Lung microvascular endothelial cell (primary cell): ENCODE data around the gene PRSS21. TPM values are rescaled to one million over a fixed set of nuclear protein-coding genes. Genes with fewer than 3 reads are reported as not detected.

ENCODE experiments used
- DNase-seq, 2 donors: peaks; one replicate each; pipeline versions ENCODE4 v3.0.0 to v3.0.0-alpha.2; 2010; ENCODE audit warnings: low read depth in 2 of 2
- total RNA-seq: library from RNA; depleted of rRNA; stranded (reverse); fragments of >200 nt; gene quantifications from 2 replicates; pipeline ENCODE4 v1.2.1, GENCODE V29; 2014

Gene PRSS21
- total RNA-seq, 1 donor from 2014 or later: 0.40 TPM

DNA sequence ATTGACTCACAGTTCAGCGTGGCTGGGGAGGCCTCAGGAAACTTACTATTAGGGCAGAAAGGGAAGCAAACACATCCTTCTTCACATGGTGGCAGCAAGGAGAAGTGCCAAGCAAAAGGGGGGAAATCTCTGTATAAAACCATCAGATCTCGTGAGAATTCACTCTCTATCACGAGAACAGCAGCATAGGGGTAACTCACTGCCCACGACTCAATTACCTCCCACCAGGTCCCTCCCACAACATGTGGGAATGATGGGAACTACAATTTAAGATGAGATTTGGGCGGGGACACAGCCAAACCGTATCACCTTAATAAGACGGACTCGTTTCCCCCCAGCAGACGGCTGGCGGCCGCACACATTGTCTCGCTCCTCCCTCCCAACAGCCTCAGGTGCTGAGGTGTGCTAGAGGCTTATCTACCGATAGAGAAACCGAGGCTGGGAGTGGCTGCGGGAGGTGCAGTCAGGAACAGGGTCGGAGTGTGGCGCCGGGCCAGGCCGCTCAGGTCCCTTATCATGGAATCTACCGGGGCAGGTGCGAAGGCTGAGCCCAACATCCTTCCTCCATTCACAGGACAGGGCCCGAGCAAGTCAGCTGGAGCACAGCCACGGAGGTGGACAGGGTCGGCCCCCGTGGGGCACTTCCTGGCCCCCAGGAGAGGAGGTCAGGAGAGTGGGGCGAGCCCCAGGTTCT, 8.2 kb downstream of the PRSS21 start:
- DNase-seq: no peak

DNA sequence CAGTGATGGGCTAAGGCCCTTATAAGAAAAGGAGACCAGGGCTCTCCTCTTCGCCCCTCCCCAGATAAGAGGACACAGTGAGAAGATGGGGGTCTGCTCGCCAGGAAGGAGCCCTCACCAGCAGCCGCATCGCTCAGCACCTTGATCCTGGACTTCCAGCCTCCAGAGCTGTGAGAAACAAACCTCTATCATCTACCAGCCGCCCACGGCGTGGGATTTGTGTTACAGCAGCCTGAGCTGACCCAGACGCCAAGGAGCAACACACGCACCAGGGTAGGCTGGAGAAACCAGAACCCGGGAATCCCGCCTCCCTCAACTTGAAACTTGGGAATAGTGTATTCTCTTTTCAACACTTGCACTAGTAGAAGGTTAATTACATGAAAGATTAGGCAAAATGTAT, 8.9 kb downstream of the PRSS21 start:
- no peak for DNase-seq

DNA sequence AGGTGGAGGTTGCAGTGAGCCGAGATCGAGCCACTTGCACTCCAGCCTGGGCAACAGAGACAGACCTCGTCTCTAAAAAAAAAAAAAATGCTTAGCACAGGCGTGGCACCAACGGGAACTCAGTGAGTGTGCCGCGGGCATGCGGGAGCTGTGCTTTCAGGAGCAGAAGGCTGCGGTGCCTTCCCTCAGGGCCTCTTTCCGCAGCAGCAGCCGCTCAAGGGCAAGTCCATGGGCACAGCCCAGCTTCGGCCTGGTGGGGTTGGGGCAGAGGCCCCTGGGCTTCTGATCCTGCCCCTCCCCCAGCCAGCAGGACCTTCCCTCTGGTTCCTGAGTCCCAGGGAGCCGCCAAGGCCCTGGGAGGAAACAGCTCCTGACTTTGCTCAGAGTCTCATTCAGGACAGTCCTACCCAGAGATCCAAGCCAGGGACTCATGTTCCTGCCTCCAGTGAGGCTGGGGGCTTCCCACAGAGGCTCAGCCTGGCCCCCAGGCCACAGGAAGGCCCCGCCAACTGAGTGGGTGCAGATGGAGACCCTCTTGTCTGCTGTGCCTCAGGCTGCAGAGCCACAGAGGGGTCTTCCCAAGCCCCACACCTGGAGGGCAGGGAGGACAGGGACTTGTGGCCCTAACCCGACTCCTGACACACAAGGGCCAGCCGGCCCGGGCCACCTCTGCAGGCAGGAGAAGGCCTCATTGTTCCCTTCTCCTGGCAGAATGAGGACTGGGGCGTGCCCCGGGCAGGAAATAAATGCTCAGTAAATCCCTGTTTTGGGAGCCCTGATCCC, 9.7 kb downstream of the PRSS21 start:
- DNase-seq: no peak

DNA sequence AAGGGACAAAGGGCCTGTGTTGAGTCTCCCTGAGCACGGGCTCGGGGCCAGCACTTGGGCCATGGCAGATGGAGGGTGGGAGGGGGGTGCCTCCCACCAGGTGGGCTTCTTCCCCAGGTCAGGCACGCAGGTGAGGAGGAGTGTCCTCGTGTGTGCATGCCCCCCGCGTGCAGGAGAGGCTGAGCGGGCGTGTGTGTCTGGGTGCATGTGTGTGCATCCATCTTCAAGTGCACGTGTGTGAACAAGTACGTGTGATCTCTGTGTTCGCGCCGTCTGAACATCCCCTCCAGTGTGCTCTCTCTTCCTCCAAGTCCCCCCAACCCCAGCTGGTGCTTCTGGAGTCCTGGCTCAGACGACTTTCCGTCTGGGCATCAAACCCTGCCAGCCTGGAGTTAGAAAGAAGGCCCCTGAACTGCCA, 10.3 kb downstream of the PRSS21 start:
- no peak for DNase-seq

DNA sequence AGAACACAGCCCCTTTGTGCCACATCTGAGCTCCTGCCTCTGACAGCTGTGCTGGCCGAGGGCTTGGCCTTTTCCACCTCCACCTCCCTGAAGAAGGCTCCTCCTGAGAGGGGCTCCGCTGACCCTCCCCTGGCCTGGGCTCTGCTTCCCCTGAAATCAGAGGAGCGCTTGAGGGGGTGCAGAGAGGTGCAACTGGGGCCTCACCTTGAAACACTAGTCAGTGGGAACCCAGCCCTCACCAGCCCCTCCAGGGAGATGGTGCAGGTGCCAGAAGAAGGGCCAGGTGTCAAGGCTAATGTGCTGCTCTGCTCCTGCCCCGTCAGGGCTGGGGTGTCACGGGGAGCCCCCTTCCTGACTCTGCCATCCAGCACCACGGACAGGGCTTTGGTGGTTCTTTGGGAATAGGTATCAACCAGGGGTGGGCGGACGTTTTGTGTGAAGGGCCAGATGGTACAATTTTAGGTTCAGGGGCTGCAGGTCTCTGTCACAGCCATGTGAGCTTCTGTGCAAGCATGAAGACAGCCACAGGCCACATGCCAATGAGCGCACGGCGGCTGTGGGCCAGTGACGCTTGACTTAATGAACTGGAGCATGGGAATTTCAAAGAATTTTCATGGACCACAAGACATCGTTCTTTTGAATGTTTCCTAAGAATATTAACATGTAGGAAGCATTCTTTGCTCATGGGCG, 10.9 kb downstream of the PRSS21 start:
- DNase-seq: no peak

DNA sequence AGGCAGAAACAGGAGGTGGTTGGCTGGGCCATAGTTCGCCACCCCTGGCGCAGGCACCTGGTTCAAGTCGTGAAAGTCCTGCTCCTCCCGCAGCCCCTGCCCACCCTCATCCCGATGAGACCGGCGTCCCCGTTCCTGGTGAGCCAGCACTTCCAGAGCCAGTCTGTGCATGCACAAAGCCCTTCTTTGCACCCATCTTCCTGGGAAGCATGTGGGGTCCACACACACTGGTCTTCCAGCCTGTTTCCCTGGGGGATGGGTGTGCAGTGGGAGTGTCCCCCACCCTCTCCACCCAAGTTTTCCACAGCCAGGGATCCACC, 11.4 kb downstream of the PRSS21 start:
- DNase-seq: no peak

DNA sequence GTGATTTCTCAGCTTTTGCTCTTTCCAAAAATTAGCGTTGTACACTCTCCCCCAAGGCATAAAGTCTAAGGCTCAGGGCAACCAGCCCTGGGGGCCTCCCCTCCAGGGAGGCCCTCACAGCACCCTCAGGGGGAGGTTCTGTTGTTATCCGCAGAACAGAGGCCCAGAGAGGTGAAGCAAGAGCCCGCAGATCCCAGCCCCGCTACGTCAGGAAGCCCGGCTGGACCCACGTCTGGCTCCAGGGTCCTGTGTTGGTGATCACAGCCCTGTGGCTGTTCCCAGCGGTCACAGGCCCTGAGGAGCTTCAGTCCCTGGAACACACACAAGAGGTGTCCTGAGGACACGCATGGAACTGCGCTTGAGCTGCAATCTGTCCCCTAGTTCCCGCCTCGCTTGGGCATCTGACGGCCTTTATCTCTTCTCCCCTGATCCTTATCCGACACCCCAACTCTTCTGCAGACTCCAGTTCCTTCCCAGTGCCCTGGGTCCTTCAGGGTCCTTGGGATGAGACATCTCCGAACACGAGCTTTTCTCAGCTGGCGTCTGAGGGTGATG, 11.9 kb downstream of the PRSS21 start:
- DNase-seq: no peak

DNA sequence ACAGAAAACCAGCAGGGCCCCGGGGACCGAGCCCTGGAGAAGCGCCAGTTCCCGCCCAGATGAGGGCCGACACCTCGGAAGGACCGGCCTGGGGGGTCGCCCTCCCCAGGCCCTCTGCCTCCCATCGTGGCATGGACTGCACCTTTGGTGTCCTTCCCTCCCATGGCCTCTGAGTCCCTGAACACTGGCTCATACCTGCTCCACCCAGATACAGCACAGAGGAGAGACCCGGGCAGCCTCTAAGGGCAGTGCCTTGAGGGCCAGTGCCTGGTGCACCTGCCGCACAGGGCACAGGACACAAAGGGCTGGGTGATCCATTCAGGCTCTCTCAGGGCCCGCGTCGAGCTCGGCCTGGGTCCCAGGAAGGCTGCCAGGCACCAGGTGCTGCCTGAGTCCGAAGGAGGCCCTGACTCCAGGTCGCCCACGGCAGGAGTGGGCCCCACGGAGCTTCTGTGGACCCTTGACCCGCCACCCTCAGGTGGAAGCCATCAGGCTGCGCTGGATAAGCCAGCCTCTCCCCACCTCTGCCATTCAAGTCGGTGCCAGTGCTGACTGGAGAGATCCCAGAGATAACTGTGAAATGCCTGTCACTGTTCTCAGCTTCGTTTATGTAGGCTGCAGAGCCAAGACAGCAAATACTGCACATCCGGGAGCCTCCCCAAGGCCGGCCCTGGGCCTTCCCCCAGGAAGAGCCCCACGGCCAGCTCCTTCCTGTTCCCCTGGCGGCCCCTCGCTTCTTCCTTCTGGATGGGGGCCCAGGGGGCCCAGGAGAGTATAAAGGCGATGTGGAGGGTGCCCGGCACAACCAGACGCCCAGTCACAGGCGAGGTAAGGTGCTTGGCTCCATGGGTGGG, 12.7 kb downstream of the PRSS21 start, which contains the start of gene ZG16B:
Gene ZG16B, plus strand, starts transcription at position 803 of the 854 bp plus-strand sequence. CDS start 139 bp downstream, outside the sequence.
- peak in 1 of 2 donors; percentile 24 for DNase-seq

DNA sequence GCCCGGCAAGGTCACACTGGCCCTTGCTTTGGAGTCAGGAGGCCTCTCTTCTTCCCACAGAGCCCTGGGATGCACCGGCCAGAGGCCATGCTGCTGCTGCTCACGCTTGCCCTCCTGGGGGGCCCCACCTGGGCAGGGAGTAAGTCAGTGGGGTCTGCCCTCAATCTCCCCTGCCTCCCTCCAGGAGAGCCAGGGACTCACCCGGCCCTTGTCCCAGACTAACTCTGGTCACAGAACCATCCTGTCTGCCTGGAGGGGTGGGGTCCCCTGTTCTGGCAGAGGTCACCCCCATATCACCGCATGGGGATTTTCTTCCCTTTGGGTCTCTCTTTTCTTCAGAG, 13.3 kb downstream of the PRSS21 start:
- DNase-seq: no peak

DNA sequence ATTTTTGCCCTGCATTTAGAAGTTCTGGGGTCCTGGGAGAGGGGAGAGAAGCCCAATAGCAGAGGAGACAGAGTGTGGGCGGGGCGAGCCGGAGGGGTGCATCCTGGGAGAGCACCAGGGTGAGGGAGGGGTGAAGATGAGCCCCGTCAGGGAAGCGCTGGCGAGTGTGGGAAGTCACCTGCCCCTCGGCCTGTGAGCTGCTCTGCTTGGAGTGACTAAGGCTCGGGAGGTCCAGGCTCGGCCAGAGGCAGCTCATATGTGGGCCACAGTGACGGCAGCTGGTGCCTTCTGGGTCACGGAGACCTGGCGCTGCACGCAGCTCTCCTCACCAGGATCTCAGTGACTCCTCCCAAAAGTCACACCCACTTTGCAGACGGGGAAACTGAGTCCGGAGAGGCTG, 14.2 kb downstream of the PRSS21 start:
- no peak for DNase-seq

DNA sequence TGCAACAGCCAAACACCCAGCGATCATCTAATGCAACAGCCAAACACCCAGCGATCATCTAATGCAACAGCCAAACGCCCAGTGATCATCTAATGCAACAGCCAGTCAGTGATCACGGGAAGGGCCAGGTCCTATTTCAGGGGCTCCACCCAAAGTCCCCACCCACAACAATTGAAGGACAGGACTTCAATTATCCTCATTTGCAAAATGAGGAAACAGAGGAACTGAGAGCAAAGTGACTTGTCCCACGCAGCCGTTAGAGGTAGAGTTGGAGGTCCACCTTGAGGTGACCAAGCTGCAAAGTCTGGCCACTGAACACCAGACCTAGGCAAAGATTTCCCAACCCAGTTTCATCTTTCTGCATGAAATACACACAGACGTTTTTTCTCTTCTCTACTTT, 16.7 kb downstream of the PRSS21 start:
- no peak for DNase-seq

DNA sequence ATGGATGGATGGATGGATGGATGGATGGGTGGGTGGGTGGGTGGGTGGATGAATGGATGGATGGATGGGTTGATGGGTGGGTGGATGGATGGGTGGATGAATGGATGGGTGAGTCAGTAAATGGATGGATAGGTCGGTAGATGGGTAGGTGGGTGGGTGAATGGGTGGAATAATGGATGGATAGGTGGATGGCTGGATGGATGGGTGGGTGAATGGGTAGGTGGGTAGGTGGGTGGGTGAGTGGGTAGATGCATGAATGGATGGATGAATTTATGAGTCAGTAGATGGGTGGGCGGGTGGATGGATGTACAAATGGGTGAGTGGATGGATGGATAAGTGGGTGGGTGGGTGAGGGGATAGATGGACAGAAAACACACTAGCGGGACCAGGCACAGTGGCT, 17.9 kb downstream of the PRSS21 start:
- DNase-seq: no peak

DNA sequence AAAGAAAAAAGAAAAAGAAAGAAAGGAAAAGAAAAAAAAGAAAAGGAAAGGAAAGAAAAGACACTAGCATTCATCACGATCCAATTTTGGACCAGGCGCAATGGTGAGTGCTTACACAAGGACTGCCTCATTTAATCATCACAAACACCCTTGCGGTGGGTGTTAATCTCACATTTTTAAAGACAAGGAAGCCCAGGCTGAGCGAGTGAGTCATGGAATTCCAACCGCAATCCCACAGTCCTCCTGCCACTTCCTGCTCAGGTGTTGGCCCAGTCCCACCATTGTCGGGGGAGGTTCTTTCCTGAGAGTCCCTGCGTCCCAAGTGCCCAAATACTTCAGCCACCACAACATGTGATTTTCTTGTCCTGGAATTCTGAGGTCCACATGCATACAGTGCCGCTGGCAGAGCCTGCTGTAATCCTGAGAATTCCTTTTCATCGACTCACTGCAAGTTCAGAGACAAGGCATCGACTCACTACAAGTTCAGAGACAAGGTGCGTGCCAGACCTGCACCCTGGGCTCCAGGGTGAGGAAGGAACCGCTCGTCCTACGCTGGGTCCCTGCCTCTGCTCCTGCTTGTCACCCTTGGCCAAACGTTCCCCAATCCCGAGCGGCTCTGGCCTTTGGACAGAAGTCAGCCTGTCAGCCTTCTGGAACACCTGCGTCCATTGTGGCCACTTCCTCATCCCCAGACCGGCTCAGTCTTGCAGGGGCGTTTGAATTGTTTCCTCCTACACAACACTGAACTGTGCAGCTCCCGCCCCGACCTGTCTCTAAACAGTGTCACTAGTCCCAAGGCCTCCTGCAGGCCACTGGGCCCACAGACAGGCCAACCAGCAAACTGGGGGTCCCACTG, 18.8 kb downstream of the PRSS21 start:
- peak; percentile 54 to 80 for DNase-seq

DNA sequence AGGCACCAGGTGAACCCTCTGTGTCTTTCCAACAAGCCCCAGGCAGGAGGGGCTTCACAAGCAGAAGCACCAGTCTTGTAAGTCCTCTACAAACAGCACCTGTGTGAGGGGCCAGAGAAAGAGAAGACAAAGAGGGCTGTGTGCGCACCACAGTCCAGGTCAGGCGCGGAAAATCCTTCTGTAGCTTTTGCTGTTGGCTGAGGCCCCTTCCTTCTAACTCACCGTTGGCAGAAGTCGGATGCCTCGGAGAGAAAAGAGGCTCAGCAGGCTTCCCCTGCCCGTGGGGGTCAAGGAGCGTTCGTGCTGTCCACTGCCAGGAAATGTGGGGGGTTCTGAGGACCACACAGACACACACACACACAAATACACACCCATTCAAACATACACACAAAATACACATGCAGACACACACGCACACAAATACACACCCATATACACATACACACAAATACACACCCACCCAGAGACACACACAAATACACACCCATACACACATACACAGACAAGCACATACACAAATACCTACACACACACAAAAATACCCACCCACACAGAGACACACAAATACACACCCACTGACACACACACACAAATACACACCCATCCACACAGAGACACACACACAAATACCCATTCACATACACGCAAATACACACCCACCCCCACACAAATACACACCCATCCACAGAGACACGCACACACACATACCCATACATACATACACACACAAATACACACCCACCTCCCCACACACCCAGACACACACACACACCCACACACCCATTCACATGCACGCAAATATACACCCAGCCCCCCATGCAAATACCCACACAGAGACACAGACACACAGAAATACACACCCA, 19.8 kb downstream of the PRSS21 start:
- no peak for DNase-seq

DNA sequence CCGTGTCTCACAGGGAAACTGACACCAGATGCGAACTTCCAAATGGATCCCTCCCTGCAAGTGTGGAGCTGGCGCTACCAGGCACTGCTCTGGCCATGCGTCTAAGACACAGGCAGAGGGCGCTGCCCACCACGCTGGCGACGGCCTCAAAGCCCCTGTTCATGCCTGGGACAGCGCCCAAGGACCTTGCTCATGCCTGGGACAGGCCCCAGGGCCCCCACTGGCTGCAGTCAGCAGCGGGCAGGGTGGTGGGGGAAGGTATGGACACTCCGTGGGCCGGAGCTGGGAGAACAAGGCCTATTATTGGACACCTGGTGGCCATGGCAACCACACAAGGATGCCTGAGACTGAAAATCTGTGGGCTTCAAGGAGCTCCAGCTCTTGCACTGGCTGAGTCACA, 21.9 kb downstream of the PRSS21 start:
- DNase-seq: peak; percentile 82 to 87

DNA sequence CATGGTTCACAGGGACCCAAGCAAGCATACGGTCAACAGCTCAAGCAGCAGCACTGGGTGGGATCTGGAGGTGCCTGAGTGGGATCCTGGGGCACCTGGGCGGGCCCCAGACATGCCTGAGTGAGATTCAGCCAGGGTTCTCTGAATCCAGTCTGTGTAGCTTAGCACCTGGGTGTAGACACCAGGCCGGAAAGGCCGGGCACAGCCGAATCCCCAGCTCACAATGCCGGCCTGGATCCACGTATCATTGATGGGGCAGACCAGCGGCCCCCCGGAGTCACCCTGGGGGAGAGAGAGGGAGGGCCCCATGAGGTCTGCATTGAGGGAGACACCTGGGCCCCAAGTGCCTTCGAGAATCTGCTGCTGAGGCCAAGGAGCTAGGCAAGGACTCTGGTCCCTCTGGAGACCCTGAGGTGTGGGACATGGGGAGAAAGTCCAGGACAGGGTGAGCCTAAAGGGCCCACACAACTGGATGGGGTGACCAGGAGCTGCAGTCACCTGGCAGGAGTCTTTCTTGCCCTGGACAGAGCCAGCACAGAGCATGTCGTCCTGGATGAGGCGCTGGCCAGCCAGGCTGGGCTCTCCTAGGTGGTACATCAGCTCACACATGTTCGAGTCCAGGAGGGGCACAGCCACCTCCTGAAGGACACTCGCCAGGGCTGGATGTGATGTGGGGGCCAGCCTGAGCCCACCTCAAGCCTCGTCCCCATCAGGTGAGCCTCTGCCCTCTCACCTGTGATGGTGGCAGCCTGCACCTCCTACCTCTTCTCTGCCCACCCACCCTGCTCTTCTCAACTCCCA, 22.8 kb downstream of the PRSS21 start:
- DNase-seq: no peak

DNA sequence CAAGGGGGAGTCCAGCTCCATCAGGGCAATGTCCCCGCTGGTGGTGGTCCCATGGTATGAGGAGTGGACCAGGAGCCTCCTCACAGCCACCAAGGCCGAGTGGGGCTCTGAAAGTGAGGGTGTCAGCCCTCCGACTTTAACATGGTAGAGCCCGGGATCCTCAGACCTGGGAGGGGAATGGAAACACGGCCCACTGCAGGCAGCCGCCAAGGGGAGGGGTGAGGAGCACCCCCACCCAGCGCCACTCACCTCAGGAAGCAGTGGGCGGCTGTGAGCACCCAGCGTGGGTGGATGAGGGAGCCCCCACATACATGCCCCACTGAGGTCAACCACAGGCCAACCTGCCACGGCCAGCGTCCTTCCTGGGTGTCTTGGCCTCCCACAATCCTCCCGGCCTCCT, 23.9 kb downstream of the PRSS21 start:
- DNase-seq: no peak

DNA sequence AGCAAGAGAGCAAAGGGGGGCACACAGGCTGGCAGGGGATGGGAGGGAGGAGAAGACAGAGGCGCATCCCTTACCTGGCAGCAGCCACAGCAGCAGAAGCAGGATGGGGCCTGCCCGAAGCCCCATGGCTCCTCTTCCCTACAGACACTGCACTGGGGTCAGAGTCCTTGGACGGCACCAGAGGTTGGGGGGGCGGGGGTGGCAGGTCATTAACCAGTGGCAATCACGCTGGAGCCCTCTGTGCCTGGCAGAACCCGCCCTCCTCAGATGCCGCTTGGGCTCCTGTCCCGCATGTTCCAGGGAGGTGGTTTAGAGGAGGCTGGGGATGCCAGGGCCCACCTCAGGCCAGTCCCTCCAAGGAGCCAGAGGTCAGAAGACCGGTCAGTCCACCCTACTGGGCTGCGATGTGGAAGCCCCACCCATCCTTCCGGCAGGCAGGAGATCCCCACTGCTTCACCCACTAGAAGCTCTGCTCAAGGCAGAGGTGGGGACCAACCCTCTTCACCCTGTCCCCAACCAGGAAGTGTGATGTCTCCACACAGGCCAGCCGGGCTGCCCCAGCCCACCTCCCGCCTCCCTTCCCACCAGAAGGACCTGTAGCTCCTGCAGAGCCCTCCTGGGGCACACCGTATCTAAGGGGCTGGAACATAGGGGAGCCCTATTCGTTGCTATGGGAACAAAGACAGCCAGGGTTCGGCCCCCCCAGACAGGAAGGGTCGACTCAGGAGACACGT, 24.7 kb downstream of the PRSS21 start:
- no peak for DNase-seq
